ENCODE data around the gene LGR6. TPM values are rescaled to one million over a fixed set of nuclear protein-coding genes. Genes with fewer than 3 reads are reported as not detected.

LGR6 gene
- total and polyA plus RNA-seq, 8 donors, result 0.75 to 1.8 (median 1.5) TPM

DNA sequence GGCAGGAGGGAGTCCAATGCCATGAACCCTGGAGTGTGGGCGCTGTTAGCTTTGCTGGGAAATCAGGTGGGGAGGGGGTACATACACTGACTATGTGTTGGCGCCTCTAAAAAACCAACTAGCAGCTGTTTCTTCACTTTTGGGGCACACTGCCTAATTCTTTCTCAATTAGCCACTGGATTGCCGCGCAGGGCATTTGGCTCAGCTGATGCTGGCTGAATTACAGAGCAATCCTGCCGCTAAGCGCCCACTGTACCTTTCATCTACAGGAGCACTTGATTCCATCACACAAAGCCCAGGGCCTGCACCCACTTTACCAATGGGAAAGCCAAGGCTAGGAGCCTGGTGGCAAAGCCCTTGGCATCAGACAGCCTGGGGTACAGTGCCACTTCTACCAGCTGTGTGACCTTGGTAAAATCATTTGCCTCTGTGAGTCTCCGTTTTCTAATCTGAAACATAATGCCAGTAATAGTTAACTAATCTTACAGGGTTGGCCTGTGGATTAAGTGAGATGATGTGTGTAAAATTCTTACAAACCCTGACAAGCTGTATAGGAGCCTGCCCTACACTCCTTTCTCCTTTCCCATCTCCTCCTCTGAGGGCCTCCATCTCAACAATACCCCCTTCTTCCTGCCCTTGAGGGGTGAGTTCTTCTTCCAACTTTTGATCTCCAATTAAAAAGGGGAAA lies 89.1 kb downstream of the LGR6 start:
- intact Hi-C loops (cut with DNase I), result no loop called here
- no peaks in the 10 kb centered on the region for H3K36me3 ChIP-seq
- peak in 1 of 4 donors; percentile 18 for DNase-seq
- TF ChIP-seq, protein P1, sequence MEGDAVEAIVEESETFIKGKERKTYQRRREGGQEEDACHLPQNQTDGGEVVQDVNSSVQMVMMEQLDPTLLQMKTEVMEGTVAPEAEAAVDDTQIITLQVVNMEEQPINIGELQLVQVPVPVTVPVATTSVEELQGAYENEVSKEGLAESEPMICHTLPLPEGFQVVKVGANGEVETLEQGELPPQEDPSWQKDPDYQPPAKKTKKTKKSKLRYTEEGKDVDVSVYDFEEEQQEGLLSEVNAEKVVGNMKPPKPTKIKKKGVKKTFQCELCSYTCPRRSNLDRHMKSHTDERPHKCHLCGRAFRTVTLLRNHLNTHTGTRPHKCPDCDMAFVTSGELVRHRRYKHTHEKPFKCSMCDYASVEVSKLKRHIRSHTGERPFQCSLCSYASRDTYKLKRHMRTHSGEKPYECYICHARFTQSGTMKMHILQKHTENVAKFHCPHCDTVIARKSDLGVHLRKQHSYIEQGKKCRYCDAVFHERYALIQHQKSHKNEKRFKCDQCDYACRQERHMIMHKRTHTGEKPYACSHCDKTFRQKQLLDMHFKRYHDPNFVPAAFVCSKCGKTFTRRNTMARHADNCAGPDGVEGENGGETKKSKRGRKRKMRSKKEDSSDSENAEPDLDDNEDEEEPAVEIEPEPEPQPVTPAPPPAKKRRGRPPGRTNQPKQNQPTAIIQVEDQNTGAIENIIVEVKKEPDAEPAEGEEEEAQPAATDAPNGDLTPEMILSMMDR (IDR thresholded peaks at IDR 0.05), result no peak
- H3K4me1 ChIP-seq, result peaks cover 2 to 13% of the 10 kb centered on the region in 2 donors
- ATAC-seq, result no peak
- H3K27ac ChIP-seq, result no peak overlapping the region
- H3K4me3 ChIP-seq, result no peak overlapping the region
- H3K9me3 ChIP-seq, result no peaks in the 10 kb centered on the region
- peaks cover 0 to 9% of the 10 kb centered on the region in 2 donors for H3K27me3 ChIP-seq

DNA sequence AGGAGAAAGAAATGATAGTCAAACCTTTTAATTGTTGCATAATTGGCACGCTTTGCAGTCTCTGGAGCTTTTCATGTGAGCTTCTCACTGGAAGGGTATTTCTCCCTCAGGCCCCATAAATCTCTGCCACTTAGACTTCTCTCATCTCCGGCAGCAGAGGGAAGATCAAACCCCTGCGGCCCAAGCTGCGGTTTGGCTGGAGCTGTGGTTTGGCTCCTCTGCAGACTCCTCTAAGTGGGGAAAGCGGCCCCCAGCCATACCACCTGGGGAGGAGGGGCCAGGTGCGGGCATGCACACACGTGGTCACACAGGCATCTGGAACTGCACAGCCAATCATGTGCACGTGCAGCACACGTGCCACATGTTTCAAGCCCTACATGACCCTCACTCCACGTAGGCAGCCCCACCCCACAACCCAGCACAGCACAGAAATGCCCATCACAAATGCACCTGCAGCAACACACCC lies 89.8 kb downstream of the LGR6 start:
- no peak overlapping the region for H3K4me3 ChIP-seq
- DNase-seq (peak in 1 of 4 donors; percentile 66), ATAC-seq (no peak)
- no peak overlapping the region for H3K27ac ChIP-seq
- intact Hi-C loops (cut with DNase I), result no loop called here
- TF ChIP-seq, protein P1 (IDR thresholded peaks at IDR 0.05), result no peak
- H3K27me3 ChIP-seq, result peaks cover 0 to 9% of the 10 kb centered on the region in 2 donors
- peaks cover 2 to 13% of the 10 kb centered on the region in 2 donors for H3K4me1 ChIP-seq
- no peaks in the 10 kb centered on the region for H3K9me3 ChIP-seq
- H3K36me3 ChIP-seq, result no peaks in the 10 kb centered on the region

DNA sequence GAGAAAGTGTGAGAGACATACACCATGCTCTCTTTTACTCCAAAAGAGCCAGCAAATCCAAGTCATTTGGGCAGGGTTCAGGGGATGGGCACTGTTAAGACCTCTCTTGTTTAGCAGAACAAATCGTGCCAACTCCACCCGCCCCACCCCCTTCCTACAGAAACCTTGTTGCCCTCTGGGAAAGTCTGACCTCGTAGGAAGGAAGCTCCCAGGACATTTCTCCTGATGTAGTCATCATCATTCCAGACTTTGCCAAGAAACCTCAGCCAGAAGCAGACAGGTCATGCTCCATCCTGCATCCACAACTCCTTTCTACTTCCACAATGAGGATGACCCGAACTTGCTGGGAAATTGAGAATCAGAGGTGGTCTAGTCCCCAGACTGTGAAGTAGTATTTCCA lies 90.4 kb downstream of the LGR6 start:
- Histone ChIP-seq H3K4me3 (no peak overlapping the region), H3K36me3 (no peaks in the 10 kb centered on the region), H3K9me3 (no peaks in the 10 kb centered on the region), H3K27me3 (peaks cover 0 to 9% of the 10 kb centered on the region in 2 donors), H3K4me1 (peaks cover 2 to 13% of the 10 kb centered on the region in 2 donors), H3K27ac (no peak overlapping the region)
- ATAC-seq (no peak), DNase-seq (no peak)
- intact Hi-C loops (cut with DNase I), result no loop called here
- TF ChIP-seq, protein P1 (IDR thresholded peaks at IDR 0.05), result no peak

DNA sequence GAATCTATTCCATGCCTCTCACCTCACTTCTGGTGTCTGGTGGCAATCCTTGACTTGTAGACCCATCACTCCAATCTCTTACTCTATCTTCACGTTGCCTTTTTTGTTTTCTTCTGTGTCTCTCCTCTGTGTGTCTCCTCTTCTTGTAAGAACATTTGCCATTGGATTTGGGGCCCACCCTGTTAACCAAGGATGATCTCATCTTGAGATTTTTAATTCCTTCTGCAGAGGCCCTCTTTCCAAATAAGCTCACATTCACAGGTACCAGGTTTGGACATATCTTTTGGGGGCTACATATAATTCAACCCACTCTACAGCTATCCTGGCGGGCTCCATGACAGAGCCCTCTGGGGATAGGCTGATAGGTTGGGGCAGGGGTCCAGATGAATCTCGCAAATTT lies 92.3 kb downstream of the LGR6 start:
- Histone ChIP-seq H3K36me3 (no peaks in the 10 kb centered on the region), H3K4me1 (peaks cover 2 to 13% of the 10 kb centered on the region in 2 donors), H3K27ac (no peak overlapping the region), H3K27me3 (peaks cover 0 to 9% of the 10 kb centered on the region in 2 donors), H3K9me3 (no peaks in the 10 kb centered on the region), H3K4me3 (no peak overlapping the region)
- TF ChIP-seq, protein P1 (IDR thresholded peaks at IDR 0.05), result no peak
- DNase-seq, result no peak
- intact Hi-C loops (cut with DNase I), result no loop called here
- no peak for ATAC-seq

GRCh38 chr1:202286622-202287097 lies 93.1 kb downstream of the LGR6 start:
- Histone ChIP-seq H3K9me3 (no peaks in the 10 kb centered on the region), H3K4me1 (peaks cover 0 to 9% of the 10 kb centered on the region in 2 donors), H3K36me3 (no peaks in the 10 kb centered on the region), H3K27ac (no peak overlapping the region), H3K4me3 (no peak overlapping the region), H3K27me3 (peaks cover 0 to 9% of the 10 kb centered on the region in 2 donors)
- TF ChIP-seq, protein P1 (IDR thresholded peaks at IDR 0.05), result no peak
- intact Hi-C loops (cut with DNase I), result no loop called here
- ATAC-seq, result no peak
- no peak for DNase-seq
